ENCODE results near the gene DENND1A. TPM values are rescaled to one million over a fixed set of nuclear protein-coding genes. Genes with fewer than 3 reads are reported as not detected.

Gene DENND1A
- total RNA-seq, 2 experiments from 2014 or later: 21.9 to 23.3 TPM

- no peaks in the 10 kb centered on the region for H3K36me3 Mint-ChIP-seq (ENCODE audit: low read depth)
- ChIA-PET POLR2A (no interaction called here), CTCF (no interaction called here)
- H3K4me3 Mint-ChIP-seq: no peak overlapping the region
- DNase-seq (no peak), ATAC-seq (no peak)
- no peak for TF ChIP-seq CTCF (IDR thresholded peaks at IDR 0.05)
- H3K4me1 Mint-ChIP-seq (ENCODE audit: low read depth): peaks cover 3% of the 10 kb centered on the region
- intact Hi-C loops (cut with micrococcal nuclease): no loop called here
- no peak overlapping the region for H3K27ac Mint-ChIP-seq
- H3K27me3 Mint-ChIP-seq: no peaks in the 10 kb centered on the region
- no peaks in the 10 kb centered on the region for H3K9me3 Mint-ChIP-seq
These were observed 115.4 kb downstream of the DENND1A start for GRCh38 chr9:123814496-123814895.

GRCh38 chr9:123812984-123813383 lies 116.9 kb downstream of the DENND1A start:
- H3K4me3 Mint-ChIP-seq: no peak overlapping the region
- ChIA-PET POLR2A (no interaction called here), CTCF (no interaction called here)
- DNase-seq (no peak), ATAC-seq (no peak)
- intact Hi-C loops (cut with micrococcal nuclease): no loop called here
- H3K4me1 Mint-ChIP-seq (ENCODE audit: low read depth): peaks cover 3% of the 10 kb centered on the region
- H3K27ac Mint-ChIP-seq: no peak overlapping the region
- H3K27me3 Mint-ChIP-seq: no peaks in the 10 kb centered on the region
- no peaks in the 10 kb centered on the region for H3K9me3 Mint-ChIP-seq
- no peaks in the 10 kb centered on the region for H3K36me3 Mint-ChIP-seq (ENCODE audit: low read depth)
- TF ChIP-seq CTCF (IDR thresholded peaks at IDR 0.05): no peak

GRCh38 chr9:123807251-123807650 lies 122.7 kb downstream of the DENND1A start:
- CTCF ChIA-PET: no interaction called here
- Mint-ChIP-seq H3K36me3 (ENCODE audit: low read depth) (no peaks in the 10 kb centered on the region), H3K9me3 (no peaks in the 10 kb centered on the region), H3K27me3 (no peaks in the 10 kb centered on the region), H3K4me1 (ENCODE audit: low read depth) (no peaks in the 10 kb centered on the region), H3K4me3 (no peak overlapping the region), H3K27ac (no peak overlapping the region)
- DNase-seq (no peak), ATAC-seq (no peak)
- POLR2A ChIA-PET: no interaction called here
- intact Hi-C loops (cut with micrococcal nuclease): no loop called here
- TF ChIP-seq CTCF (IDR thresholded peaks at IDR 0.05): no peak

GRCh38 chr9:123806829-123807228 lies 123.1 kb downstream of the DENND1A start:
- POLR2A ChIA-PET: no interaction called here
- no peak for ATAC-seq
- no peaks in the 10 kb centered on the region for H3K9me3 Mint-ChIP-seq
- H3K4me3 Mint-ChIP-seq: no peak overlapping the region
- CTCF ChIA-PET: no interaction called here
- no peak overlapping the region for H3K27ac Mint-ChIP-seq
- no peak for TF ChIP-seq CTCF (IDR thresholded peaks at IDR 0.05)
- no peaks in the 10 kb centered on the region for H3K36me3 Mint-ChIP-seq (ENCODE audit: low read depth)
- H3K4me1 Mint-ChIP-seq (ENCODE audit: low read depth): no peaks in the 10 kb centered on the region
- intact Hi-C loops (cut with micrococcal nuclease): no loop called here
- no peaks in the 10 kb centered on the region for H3K27me3 Mint-ChIP-seq
- DNase-seq: no peak

- no peak overlapping the region for H3K4me3 Mint-ChIP-seq
These were observed 131.7 kb downstream of the DENND1A start for GRCh38 chr9:123798195-123798594.

More at GRCh38 chr9:123798195-123798594, 131.7 kb downstream of the DENND1A start:
- Mint-ChIP-seq H3K27ac (no peak overlapping the region), H3K27me3 (no peaks in the 10 kb centered on the region), H3K4me1 (ENCODE audit: low read depth) (peaks cover 17% of the 10 kb centered on the region), H3K9me3 (no peaks in the 10 kb centered on the region), H3K36me3 (ENCODE audit: low read depth) (no peaks in the 10 kb centered on the region)
- DNase-seq (no peak), ATAC-seq (no peak)
- intact Hi-C loops (cut with micrococcal nuclease): no loop called here
- CTCF ChIA-PET: no interaction called here
- no peak for TF ChIP-seq CTCF (IDR thresholded peaks at IDR 0.05)
- POLR2A ChIA-PET: no interaction called here

All from activated CD8-positive, alpha-beta T cell treated with anti-CD3 and anti-CD28 coated beads for 36 hours (primary cell).